ENCODE results near the gene CDK16. TPM values are rescaled to one million over a fixed set of nuclear protein-coding genes. Genes with fewer than 3 reads are reported as not detected.

CDK16 gene
- total RNA-seq, 2 experiments from 2014 or later = 68.5 to 86.1 TPM

GRCh38 chrX:47189906-47190305 lies 28.6 kb upstream of the CDK16 start:
- H3K4me1 ChIP-seq (ENCODE audit: insufficient read depth, low read length, poor library complexity, severe bottlenecking) = peaks cover 10% of the 10 kb centered on the region
- H3K9me3 ChIP-seq (ENCODE audit: low read length) = no peaks in the 10 kb centered on the region
- DNase-seq (ENCODE audit: low spot score) = no peak
- peak overlapping the region; percentile 87; the same call in 1 of the 2 replicates for H2AFZ ChIP-seq (ENCODE audit: low read length)
- ChIA-PET POLR2A (no interaction called here), CTCF (ENCODE audit: unreplicated experiment) (no interaction called here)
- peaks cover 25% of the 10 kb centered on the region; the same call in 1 of the 2 replicates for H3K36me3 ChIP-seq (ENCODE audit: insufficient read depth, low read length)
- H3K9me2 ChIP-seq (ENCODE audit: insufficient read depth, low read length) = no peaks in the 10 kb centered on the region
- intact Hi-C loops (cut with micrococcal nuclease; ENCODE audit: unreplicated experiment) = loop anchor here (5.0 kb wide), 1 partner anchor 332 kb away; no protein-coding TSS in a partner anchor
- peaks cover 23% of the 10 kb centered on the region for H3K79me2 ChIP-seq (ENCODE audit: insufficient read depth, low read depth, low read length)
- no TSS peak for BruUV-seq (replicated peaks)
- H3K4me3 ChIP-seq (ENCODE audit: low read depth, low read length, poor library complexity, severe bottlenecking) = no peak overlapping the region
- peak overlapping the region; percentile 96; the same call in 1 of the 2 replicates for H3K4me2 ChIP-seq (ENCODE audit: low read length)
- no peaks in the 10 kb centered on the region for H4K20me1 ChIP-seq (ENCODE audit: insufficient read depth, low read length)
- no peak for TF ChIP-seq EZH2phosphoT487 (IDR thresholded peaks at IDR 0.05; ENCODE audit: borderline replicate concordance, low read depth, low read length)
- TF ChIP-seq CTCF (conservative IDR thresholded peaks at IDR 0.05; ENCODE audit: low read length) = no peak
- H3K27ac ChIP-seq (ENCODE audit: low read depth, low read length, poor library complexity, severe bottlenecking) = no peak overlapping the region

GRCh38 chrX:47190445-47191269 lies 27.8 kb upstream of the CDK16 start:
- DNase-seq (ENCODE audit: low spot score) = peak; percentile 94
- H2AFZ ChIP-seq (ENCODE audit: low read length) = peak overlapping the region; percentile 87; the same call in 1 of the 2 replicates
- peaks cover 17% of the 10 kb centered on the region for H3K4me1 ChIP-seq (ENCODE audit: insufficient read depth, low read length, poor library complexity, severe bottlenecking)
- H3K4me3 ChIP-seq (ENCODE audit: low read depth, low read length, poor library complexity, severe bottlenecking) = peak overlapping the region; percentile 94
- ChIA-PET CTCF (ENCODE audit: unreplicated experiment) (no interaction called here), POLR2A (interaction anchor here (0.6 to 1.4 kb wide), 5 partner anchors 27 to 361 kb away, joined by 4 to 8 read pairs (median 5); partner anchors contain the start of genes NDUFB11, RBM10 and USP11)
- H3K4me2 ChIP-seq (ENCODE audit: low read length) = peak overlapping the region; percentile 96
- peaks cover 30% of the 10 kb centered on the region for H3K79me2 ChIP-seq (ENCODE audit: insufficient read depth, low read depth, low read length)
- no peaks in the 10 kb centered on the region for H3K9me3 ChIP-seq (ENCODE audit: low read length)
- no TSS peak for BruUV-seq (replicated peaks)
- intact Hi-C loops (cut with micrococcal nuclease; ENCODE audit: unreplicated experiment) = loop anchor here (5.0 kb wide), 1 partner anchor 332 kb away; no protein-coding TSS in a partner anchor
- no peak for TF ChIP-seq CTCF (conservative IDR thresholded peaks at IDR 0.05; ENCODE audit: low read length)
- TF ChIP-seq EZH2phosphoT487 (IDR thresholded peaks at IDR 0.05; ENCODE audit: borderline replicate concordance, low read depth, low read length) = no peak
- H3K9me2 ChIP-seq (ENCODE audit: insufficient read depth, low read length) = no peaks in the 10 kb centered on the region
- no peaks in the 10 kb centered on the region for H4K20me1 ChIP-seq (ENCODE audit: insufficient read depth, low read length)
- peak overlapping the region; percentile 99 for H3K27ac ChIP-seq (ENCODE audit: low read depth, low read length, poor library complexity, severe bottlenecking)
- peaks cover 29% of the 10 kb centered on the region for H3K36me3 ChIP-seq (ENCODE audit: insufficient read depth, low read length)
